Esophagus squamous epithelium (tissue), 4 donors: Measurements from ENCODE around the gene CYP4Z1.
"Not testable (repeated sequence)": the region's sequence is repeated elsewhere in the genome, so short reads cannot be mapped to it uniquely, and the experiment has no call there.

Experiments used
- POLR2A ChIP-seq, 4 donors: fragments of 450-650 bp; IDR thresholded peaks; one replicate each; pipeline ENCODE4 v1.6.1; 2017; ENCODE audit warnings: antibody characterized with exemption in 4 of 4, mild to moderate bottlenecking in 4 of 4, moderate library complexity in 3 of 4
- TF ChIP-seq, protein P1 (sequence below), 6 experiments: fragments of 450-650 bp in 4 of 6; fragments of 200-600 bp in 2 of 6; sonication (generic) in 2 of 6; IDR thresholded peaks; one replicate each; pipeline ENCODE4 v1.5.1; 2016 to 2019; ENCODE audit warnings: antibody characterized with exemption in 6 of 6, mild to moderate bottlenecking in 4 of 6, moderate library complexity in 4 of 6

DNA sequence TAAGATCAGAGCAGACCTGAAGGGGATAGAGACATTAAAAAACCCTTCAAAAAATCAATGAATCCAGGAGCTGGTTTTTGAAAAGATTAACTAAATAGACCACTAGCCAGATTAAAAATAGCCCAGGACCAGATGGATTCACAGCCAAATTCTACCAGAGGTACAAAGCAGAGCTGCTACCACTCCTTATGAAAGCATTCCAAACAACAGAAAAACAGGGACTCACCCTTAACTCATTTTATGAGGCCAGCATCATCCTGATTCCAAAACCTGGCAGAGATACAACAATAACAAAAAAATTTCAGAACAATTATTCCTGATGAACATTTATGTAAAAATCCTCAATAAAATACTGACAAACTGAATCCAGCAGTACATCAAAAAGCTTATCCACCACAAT, 89.4 kb downstream of the CYP4Z1 start:
- TF ChIP-seq, protein P1, sequence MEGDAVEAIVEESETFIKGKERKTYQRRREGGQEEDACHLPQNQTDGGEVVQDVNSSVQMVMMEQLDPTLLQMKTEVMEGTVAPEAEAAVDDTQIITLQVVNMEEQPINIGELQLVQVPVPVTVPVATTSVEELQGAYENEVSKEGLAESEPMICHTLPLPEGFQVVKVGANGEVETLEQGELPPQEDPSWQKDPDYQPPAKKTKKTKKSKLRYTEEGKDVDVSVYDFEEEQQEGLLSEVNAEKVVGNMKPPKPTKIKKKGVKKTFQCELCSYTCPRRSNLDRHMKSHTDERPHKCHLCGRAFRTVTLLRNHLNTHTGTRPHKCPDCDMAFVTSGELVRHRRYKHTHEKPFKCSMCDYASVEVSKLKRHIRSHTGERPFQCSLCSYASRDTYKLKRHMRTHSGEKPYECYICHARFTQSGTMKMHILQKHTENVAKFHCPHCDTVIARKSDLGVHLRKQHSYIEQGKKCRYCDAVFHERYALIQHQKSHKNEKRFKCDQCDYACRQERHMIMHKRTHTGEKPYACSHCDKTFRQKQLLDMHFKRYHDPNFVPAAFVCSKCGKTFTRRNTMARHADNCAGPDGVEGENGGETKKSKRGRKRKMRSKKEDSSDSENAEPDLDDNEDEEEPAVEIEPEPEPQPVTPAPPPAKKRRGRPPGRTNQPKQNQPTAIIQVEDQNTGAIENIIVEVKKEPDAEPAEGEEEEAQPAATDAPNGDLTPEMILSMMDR (IDR thresholded peaks at IDR 0.05), result not testable (repeated sequence)
- TF ChIP-seq POLR2A (IDR thresholded peaks at IDR 0.05), result not testable (repeated sequence)
